Measurements from ENCODE around the gene SDR39U1. TPM values are rescaled to one million over a fixed set of nuclear protein-coding genes. Genes with fewer than 3 reads are reported as not detected.

The SDR39U1 gene
- total RNA-seq, 1 experiment from 2014 or later: 61.8 TPM

DNA sequence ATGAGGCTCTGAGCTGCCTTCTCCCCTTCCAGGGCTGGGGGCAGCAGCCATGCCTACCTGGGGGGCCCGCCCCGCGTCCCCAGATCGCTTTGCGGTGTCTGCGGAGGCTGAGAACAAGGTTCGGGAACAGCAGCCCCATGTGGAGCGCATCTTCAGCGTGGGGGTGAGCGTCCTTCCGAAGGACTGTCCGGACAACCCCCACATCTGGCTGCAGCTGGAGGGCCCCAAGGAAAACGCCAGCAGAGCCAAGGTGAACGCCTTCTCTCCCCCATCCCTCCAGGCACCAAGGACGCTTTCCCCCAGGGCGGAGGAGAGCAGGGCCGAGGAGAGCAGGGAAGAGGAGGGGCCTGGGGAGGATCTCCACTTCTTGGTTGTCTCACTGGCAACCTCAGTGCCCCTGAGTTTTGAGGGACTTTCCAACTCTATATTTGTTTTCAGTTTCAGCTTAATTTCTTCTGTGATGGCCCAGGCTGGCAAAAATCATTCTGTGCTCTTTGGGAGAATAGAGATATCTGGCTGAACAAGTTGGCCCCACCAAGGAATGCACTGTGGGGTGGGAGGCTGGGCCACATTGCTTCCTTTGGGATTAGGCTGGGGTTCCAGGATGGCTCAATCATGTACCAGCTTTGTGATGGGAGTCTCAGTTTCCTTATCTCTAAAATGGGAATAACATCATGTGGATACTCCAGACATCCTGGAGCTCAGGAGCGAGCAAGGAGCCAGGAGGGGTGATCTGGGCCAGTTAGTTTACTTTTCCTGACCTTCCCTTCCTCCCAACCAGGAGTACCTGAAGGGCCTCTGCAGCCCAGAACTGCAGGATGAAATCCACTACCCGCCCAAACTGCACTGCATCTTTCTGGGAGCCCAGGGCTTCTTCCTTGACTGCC, 11.7 kb downstream of the SDR39U1 start:
- Histone ChIP-seq H3K79me2 (ENCODE audit: insufficient read depth, low read length) (peaks cover 21% of the 10 kb centered on the region), H3K9me3 (ENCODE audit: control insufficient read depth in 1 of 2, insufficient read depth in 1 of 2, low read depth in 1 of 2, low read length in 2 of 2) (no peaks in the 10 kb centered on the region), H3K9me2 (ENCODE audit: insufficient read depth) (no peaks in the 10 kb centered on the region), H2AFZ (ENCODE audit: low read depth, low read length, poor library complexity, severe bottlenecking) (no peak overlapping the region), H3K9ac (ENCODE audit: low read length) (peak overlapping the region; percentile 95), H3K27ac (ENCODE audit: low read depth, low read length) (peak overlapping the region; percentile 92), H4K20me1 (ENCODE audit: insufficient read depth) (no peaks in the 10 kb centered on the region), H3K27me3 (ENCODE audit: insufficient read depth, low read length) (no peaks in the 10 kb centered on the region), H3K4me2 (ENCODE audit: low read length) (peak overlapping the region; percentile 95), H3K4me3 (replicated peaks in 1 of 2; ENCODE audit: low read depth in 1 of 2, low read length in 2 of 2) (peak overlapping the region; percentile 93 to 95), H3K36me3 (ENCODE audit: control insufficient read depth in 1 of 2, insufficient read depth in 2 of 2, low read length in 2 of 2) (peaks cover 10 to 15% of the 10 kb centered on the region in 2 experiments; a peak in 3 of 4 replicates), H3K4me1 (ENCODE audit: control insufficient read depth in 1 of 2, insufficient read depth in 2 of 2, low read length in 2 of 2) (peaks cover 14 to 37% of the 10 kb centered on the region in 2 experiments)
- intact Hi-C loops (cut with micrococcal nuclease): loop anchor here (1.0 to 10.0 kb wide), 4 partner anchors 66 to 216 kb away; partner anchors contain the start of genes CHMP4A, MDP1 and TINF2
- BruUV-seq (replicated peaks): TSS peak; percentile 53
- TF ChIP-seq SIN3A (IDR thresholded peaks at IDR 0.05; ENCODE audit: low read depth): no peak; the same call in 1 of the 2 replicates
- TF ChIP-seq EZH2 (IDR thresholded peaks at IDR 0.05): no peak
- TF ChIP-seq TCF7L2 (IDR thresholded peaks at IDR 0.05; ENCODE audit: borderline replicate concordance, extremely low read depth, insufficient read depth, insufficient read length): no peak
- TF ChIP-seq, protein P1, sequence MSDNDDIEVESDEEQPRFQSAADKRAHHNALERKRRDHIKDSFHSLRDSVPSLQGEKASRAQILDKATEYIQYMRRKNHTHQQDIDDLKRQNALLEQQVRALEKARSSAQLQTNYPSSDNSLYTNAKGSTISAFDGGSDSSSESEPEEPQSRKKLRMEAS (IDR thresholded peaks at IDR 0.05): no peak
- TF ChIP-seq ZFX (IDR thresholded peaks at IDR 0.05): no peak
- TF ChIP-seq ATF3 (IDR thresholded peaks at IDR 0.05): no peak
- TF ChIP-seq POLR2A (IDR thresholded peaks at IDR 0.05; ENCODE audit: borderline replicate concordance, extremely low read depth, insufficient read depth, insufficient read length): no peak
- TF ChIP-seq ZNF274 (IDR thresholded peaks at IDR 0.05; ENCODE audit: low read depth, low read length): no peak
- no peak for TF ChIP-seq FOSL1 (IDR thresholded peaks at IDR 0.05; ENCODE audit: low read depth)
- no peak for TF ChIP-seq CTCF (IDR thresholded peaks at IDR 0.05 in 2 of 3, conservative IDR thresholded peaks at IDR 0.05 in 1 of 3; ENCODE audit: borderline replicate concordance in 1 of 3, insufficient read depth in 1 of 3, low read depth in 2 of 3, low read length in 2 of 3)
- TF ChIP-seq EZH2phosphoT487 (IDR thresholded peaks at IDR 0.05; ENCODE audit: borderline replicate concordance): no peak
- no peak for TF ChIP-seq RAD21 (IDR thresholded peaks at IDR 0.05; ENCODE audit: low read depth)
- POLR2A ChIA-PET: interaction anchor here (0.7 to 3.3 kb wide), 19 partner anchors 10 to 337 kb away, joined by 3 to 38 read pairs (median 4); partner anchors contain the start of genes CHMP4A, CIDEB, DHRS1 and NOP9
- no peak for ATAC-seq
- DNase-seq (ENCODE audit: low read depth, low spot score): no peak
- RAD21 ChIA-PET (ENCODE audit: low non-redundant PET in 1 of 2, low total read pairs in 2 of 2, uncharacterized antibody in 2 of 2, unreplicated experiment in 2 of 2): interaction anchor here (0.6 to 2.1 kb wide), 13 partner anchors 11 to 132 kb away, joined by 3 to 25 read pairs (median 4); partner anchors contain the start of gene DHRS1 (in 1 of the 2)
- CTCF ChIA-PET: interaction anchor here (0.6 to 4.1 kb wide), 38 partner anchors 8 to 284 kb away, joined by 3 to 162 read pairs (median 5); partner anchors contain the start of genes ADCY4, CIDEB, DHRS1 and IPO4
